Neural cell (in vitro differentiated cells): ENCODE results near the gene NOTCH2. TPM values are rescaled to one million over a fixed set of nuclear protein-coding genes. Genes with fewer than 3 reads are reported as not detected.

Experiments
- H2AFZ ChIP-seq: fragments of 200-600, 300-800 bp; sonication (generic), shearing (Covaris generic); 2 replicates; pipeline ENCODE4 v1.6.0; 2014; ENCODE audit warnings: low read depth, mild to moderate bottlenecking, antibody characterized with exemption, low read length, moderate library complexity
- H3F3A ChIP-seq: fragments of 200-600 bp; shearing (Covaris generic); 2 replicates; pipeline ENCODE4 v1.6.1; 2016; ENCODE audit warnings: mild to moderate bottlenecking, moderate library complexity, mixed read lengths, antibody characterized with exemption, low read length; ENCODE audit not compliant: insufficient read depth, poor library complexity, severe bottlenecking
- H3K27ac ChIP-seq: fragments of 200-600, 300-800 bp; sonication (generic), shearing (Covaris generic); 2 replicates; pipeline ENCODE4 v1.5.1; 2014; ENCODE audit warnings: mild to moderate bottlenecking, low read length, moderate library complexity
- H3K27me3 ChIP-seq: fragments of 300-800, 200-600 bp; sonication (generic), shearing (Covaris generic); 2 replicates; pipeline ENCODE4 v1.6.0; 2014; ENCODE audit warnings: mild to moderate bottlenecking, low read depth, low read length, moderate library complexity; ENCODE audit not compliant: insufficient read depth
- H3K36me3 ChIP-seq: fragments of 300-800, 200-600 bp; sonication (generic), shearing (Covaris generic); 2 replicates; pipeline ENCODE4 v1.5.1; 2014; ENCODE audit warnings: mild to moderate bottlenecking, antibody characterized with exemption, low read length, moderate library complexity; ENCODE audit not compliant: insufficient read depth
- H3K4me2 ChIP-seq: fragments of 300-800, 200-600 bp; sonication (generic), shearing (Covaris generic); 2 replicates; pipeline ENCODE4 v1.6.0; 2014; ENCODE audit warnings: mild to moderate bottlenecking, low read length
- H3K4me3 ChIP-seq: fragments of 300-800, 200-600 bp; sonication (generic), shearing (Covaris generic); 2 replicates; pipeline ENCODE4 v1.5.1; 2014; ENCODE audit warnings: mild to moderate bottlenecking, low read length, moderate library complexity
- H3K79me2 ChIP-seq: fragments of 200-600 bp; shearing (Covaris generic); replicated peaks from 2 replicates; pipeline ENCODE4 v1.6.0; 2014; ENCODE audit warnings: mild to moderate bottlenecking, low read length, moderate library complexity; ENCODE audit not compliant: insufficient read depth
- H3K9ac ChIP-seq: fragments of 300-800, 200-600 bp; sonication (generic), shearing (Covaris generic); 2 replicates; pipeline ENCODE4 v1.6.1; 2016; ENCODE audit warnings: mild to moderate bottlenecking, low read length, mixed read lengths
- H3K9me2 ChIP-seq: fragments of 200-600 bp; shearing (Covaris generic); 2 replicates; pipeline ENCODE4 v1.6.1; 2016; ENCODE audit warnings: mild to moderate bottlenecking, low read length, mixed read lengths; ENCODE audit not compliant: insufficient read depth
- H3K9me3 ChIP-seq: fragments of 200-600, 300-800 bp; sonication (generic), shearing (Covaris generic); 2 replicates; pipeline ENCODE4 v1.6.1; 2016; ENCODE audit warnings: mild to moderate bottlenecking, mixed run types, low read length, moderate library complexity, mixed read lengths
- H4K20me1 ChIP-seq: fragments of 200-600 bp; shearing (Covaris generic); 2 replicates; pipeline ENCODE4 v1.6.1; 2016; ENCODE audit warnings: mild to moderate bottlenecking, mixed run types; ENCODE audit not compliant: insufficient read depth
- EP300 ChIP-seq: fragments of 450-650 bp; conservative IDR thresholded peaks from 2 replicates; pipeline ENCODE4 v1.6.1; 2014; ENCODE audit warnings: antibody characterized with exemption, mild to moderate bottlenecking, moderate library complexity; ENCODE audit not compliant: poor library complexity, severe bottlenecking
- EZH2 ChIP-seq: fragments of 200-600, 300-800 bp; shearing (Covaris generic), sonication (generic); IDR thresholded peaks from 2 replicates; pipeline ENCODE4 v1.6.1; 2014; ENCODE audit warnings: antibody characterized with exemption, low read length, borderline replicate concordance, mild to moderate bottlenecking; ENCODE audit not compliant: insufficient read depth, poor library complexity, severe bottlenecking
- MXI1 ChIP-seq: fragments of 450-650 bp; conservative IDR thresholded peaks from 2 replicates; pipeline ENCODE4 v1.6.1; 2014; ENCODE audit warnings: antibody characterized with exemption, mild to moderate bottlenecking; ENCODE audit not compliant: poor library complexity, severe bottlenecking
- POLR2AphosphoS5 ChIP-seq: IDR thresholded peaks from 2 replicates; pipeline ENCODE4 v1.6.1; 2012
- RAD21 ChIP-seq: fragments of 450-650 bp; conservative IDR thresholded peaks from 2 replicates; pipeline ENCODE4 v1.6.1; 2014; ENCODE audit warnings: antibody characterized with exemption, mild to moderate bottlenecking, moderate library complexity
- SMC3 ChIP-seq: fragments of 450-650 bp; conservative IDR thresholded peaks from 2 replicates; pipeline ENCODE4 v1.6.1; 2014; ENCODE audit warnings: antibody characterized with exemption, mild to moderate bottlenecking, moderate library complexity; ENCODE audit not compliant: poor library complexity
- TAF1 ChIP-seq: IDR thresholded peaks from 2 replicates; pipeline ENCODE4 v1.6.1; 2012; ENCODE audit warnings: low read depth
- polyA plus RNA-seq: library from polyadenylated mRNA; depleted of rRNA; stranded (reverse); fragments of >200 nt; gene quantifications from 2 replicates; pipeline ENCODE4 v1.2.3, GENCODE V29; 2014
- TF ChIP-seq, protein P1 (sequence below): fragments of 450-650 bp; IDR thresholded peaks from 2 replicates; pipeline ENCODE4 v1.5.1; 2014; ENCODE audit warnings: antibody characterized with exemption, mild to moderate bottlenecking, moderate library complexity; ENCODE audit not compliant: poor library complexity, severe bottlenecking
- TF ChIP-seq, protein P2 (sequence below): IDR thresholded peaks from 2 replicates; pipeline ENCODE4 v1.6.1; 2012; ENCODE audit warnings: borderline replicate concordance

The NOTCH2 gene
- polyA plus RNA-seq, 1 donor from 2014 or later = 0.73 TPM

DNA sequence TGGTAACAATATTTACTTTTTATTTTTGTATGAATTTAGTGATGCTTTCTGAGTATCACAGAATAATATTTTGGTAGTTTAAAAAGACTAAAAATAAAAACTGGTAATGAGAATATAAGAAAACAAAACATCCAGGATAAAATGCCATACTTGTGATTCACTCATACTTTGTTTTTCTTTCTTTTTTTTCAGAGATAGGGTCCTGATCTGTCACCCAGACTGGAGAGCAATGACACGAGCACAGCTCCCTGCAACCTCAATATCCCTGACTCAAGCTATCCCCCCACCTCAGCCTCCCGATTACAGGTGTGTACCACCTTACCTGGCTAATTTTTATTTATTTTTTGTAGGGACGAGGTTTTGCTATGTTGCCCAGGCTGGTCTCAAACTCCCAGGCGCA lies 109.0 kb downstream of the NOTCH2 start:
- Histone ChIP-seq H3K9me3 (no peaks in the 10 kb centered on the region), H3K27ac (no peak overlapping the region), H3F3A (no peaks in the 10 kb centered on the region), H3K79me2 (no peaks in the 10 kb centered on the region), H3K27me3 (no peaks in the 10 kb centered on the region), H2AFZ (no peak overlapping the region), H3K36me3 (no peaks in the 10 kb centered on the region), H3K4me3 (no peak overlapping the region), H3K4me2 (no peak overlapping the region), H3K9me2 (no peaks in the 10 kb centered on the region), H4K20me1 (no peaks in the 10 kb centered on the region), H3K9ac (no peak overlapping the region)
- TF ChIP-seq, protein P1, sequence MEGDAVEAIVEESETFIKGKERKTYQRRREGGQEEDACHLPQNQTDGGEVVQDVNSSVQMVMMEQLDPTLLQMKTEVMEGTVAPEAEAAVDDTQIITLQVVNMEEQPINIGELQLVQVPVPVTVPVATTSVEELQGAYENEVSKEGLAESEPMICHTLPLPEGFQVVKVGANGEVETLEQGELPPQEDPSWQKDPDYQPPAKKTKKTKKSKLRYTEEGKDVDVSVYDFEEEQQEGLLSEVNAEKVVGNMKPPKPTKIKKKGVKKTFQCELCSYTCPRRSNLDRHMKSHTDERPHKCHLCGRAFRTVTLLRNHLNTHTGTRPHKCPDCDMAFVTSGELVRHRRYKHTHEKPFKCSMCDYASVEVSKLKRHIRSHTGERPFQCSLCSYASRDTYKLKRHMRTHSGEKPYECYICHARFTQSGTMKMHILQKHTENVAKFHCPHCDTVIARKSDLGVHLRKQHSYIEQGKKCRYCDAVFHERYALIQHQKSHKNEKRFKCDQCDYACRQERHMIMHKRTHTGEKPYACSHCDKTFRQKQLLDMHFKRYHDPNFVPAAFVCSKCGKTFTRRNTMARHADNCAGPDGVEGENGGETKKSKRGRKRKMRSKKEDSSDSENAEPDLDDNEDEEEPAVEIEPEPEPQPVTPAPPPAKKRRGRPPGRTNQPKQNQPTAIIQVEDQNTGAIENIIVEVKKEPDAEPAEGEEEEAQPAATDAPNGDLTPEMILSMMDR = no peak
- TF ChIP-seq POLR2AphosphoS5 (no peak), MXI1 (no peak), EP300 (no peak)

DNA sequence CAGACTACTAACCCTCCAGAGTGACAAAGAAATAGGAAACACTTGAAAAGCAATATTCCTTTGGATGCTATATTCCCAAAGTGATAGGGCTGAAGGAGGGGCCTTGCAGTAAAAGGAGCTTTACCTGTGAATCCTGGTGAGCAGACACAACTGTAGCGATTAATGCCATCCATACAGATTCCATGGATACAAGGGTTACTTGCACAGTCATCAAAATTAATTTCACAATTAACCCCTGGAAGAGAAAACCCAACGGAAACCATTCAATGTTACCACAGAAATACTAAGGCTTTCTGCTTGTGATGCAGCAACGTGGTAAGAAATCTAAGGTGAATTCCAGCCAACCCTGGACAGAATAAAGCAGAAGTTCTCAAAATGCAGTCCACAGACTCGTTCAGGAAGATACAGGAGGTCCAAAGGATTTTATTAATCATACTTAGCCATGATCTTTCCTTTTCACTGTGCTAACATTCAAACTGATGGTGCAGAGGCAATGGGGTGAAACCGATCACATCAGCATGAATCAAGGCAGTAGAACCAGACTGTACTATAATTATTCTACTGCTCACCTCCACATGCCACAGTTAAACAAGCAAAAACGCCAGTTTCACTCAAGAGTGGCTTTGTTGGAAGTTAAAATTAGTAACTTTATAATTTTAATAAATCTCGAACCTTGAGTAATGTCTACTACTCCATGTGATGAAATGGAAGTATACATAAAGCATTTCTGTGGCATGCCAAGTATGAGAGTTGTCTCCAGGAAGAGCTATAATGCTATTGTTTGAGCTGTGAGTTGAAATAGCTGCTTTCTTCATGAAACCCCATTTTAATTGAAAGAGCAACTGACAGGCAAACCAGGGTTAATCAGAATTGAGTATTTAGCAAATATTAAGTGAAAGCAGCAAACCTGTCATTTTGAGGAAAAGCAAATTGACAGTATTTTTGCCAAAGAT lies 109.9 kb downstream of the NOTCH2 start:
- Histone ChIP-seq H3K9me2 (no peaks in the 10 kb centered on the region), H3K4me3 (no peak overlapping the region), H4K20me1 (no peaks in the 10 kb centered on the region), H3K79me2 (no peaks in the 10 kb centered on the region), H3K36me3 (no peaks in the 10 kb centered on the region), H3F3A (no peaks in the 10 kb centered on the region), H3K9me3 (no peaks in the 10 kb centered on the region), H2AFZ (no peak overlapping the region), H3K27me3 (no peaks in the 10 kb centered on the region), H3K27ac (no peak overlapping the region), H3K9ac (no peak overlapping the region), H3K4me2 (no peak overlapping the region)
- no peak for TF ChIP-seq EP300
- no peak for TF ChIP-seq POLR2AphosphoS5
- TF ChIP-seq, protein P1 = no peak
- TF ChIP-seq TAF1 = no peak
- TF ChIP-seq RAD21 = no peak
- no peak for TF ChIP-seq EZH2
- TF ChIP-seq SMC3 = no peak
- TF ChIP-seq, protein P2, sequence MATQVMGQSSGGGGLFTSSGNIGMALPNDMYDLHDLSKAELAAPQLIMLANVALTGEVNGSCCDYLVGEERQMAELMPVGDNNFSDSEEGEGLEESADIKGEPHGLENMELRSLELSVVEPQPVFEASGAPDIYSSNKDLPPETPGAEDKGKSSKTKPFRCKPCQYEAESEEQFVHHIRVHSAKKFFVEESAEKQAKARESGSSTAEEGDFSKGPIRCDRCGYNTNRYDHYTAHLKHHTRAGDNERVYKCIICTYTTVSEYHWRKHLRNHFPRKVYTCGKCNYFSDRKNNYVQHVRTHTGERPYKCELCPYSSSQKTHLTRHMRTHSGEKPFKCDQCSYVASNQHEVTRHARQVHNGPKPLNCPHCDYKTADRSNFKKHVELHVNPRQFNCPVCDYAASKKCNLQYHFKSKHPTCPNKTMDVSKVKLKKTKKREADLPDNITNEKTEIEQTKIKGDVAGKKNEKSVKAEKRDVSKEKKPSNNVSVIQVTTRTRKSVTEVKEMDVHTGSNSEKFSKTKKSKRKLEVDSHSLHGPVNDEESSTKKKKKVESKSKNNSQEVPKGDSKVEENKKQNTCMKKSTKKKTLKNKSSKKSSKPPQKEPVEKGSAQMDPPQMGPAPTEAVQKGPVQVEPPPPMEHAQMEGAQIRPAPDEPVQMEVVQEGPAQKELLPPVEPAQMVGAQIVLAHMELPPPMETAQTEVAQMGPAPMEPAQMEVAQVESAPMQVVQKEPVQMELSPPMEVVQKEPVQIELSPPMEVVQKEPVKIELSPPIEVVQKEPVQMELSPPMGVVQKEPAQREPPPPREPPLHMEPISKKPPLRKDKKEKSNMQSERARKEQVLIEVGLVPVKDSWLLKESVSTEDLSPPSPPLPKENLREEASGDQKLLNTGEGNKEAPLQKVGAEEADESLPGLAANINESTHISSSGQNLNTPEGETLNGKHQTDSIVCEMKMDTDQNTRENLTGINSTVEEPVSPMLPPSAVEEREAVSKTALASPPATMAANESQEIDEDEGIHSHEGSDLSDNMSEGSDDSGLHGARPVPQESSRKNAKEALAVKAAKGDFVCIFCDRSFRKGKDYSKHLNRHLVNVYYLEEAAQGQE = no peak
